ENCODE measurements around the gene GAST. TPM values are rescaled to one million over a fixed set of nuclear protein-coding genes. Genes with fewer than 3 reads are reported as not detected.
A peak's percentile ranks its signal among the peaks of the same experiment; 100 is the strongest.

Gene GAST
- total and polyA plus RNA-seq, 9 of the 15 experiments (the other 6 are each of a cell fraction or from before 2014, with no cell fraction given) = not detected

- TF ChIP-seq, protein P1, sequence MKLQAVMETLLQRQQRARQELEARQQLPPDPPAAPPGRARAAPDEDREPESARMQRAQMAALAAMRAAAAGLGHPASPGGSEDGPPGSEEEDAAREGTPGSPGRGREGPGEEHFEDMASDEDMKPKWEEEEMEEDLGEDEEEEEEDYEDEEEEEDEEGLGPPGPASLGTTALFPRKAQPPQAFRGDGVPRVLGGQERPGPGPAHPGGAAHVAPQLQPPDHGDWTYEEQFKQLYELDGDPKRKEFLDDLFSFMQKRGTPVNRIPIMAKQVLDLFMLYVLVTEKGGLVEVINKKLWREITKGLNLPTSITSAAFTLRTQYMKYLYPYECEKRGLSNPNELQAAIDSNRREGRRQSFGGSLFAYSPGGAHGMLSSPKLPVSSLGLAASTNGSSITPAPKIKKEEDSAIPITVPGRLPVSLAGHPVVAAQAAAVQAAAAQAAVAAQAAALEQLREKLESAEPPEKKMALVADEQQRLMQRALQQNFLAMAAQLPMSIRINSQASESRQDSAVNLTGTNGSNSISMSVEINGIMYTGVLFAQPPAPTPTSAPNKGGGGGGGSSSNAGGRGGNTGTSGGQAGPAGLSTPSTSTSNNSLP (IDR thresholded peaks at IDR 0.05; ENCODE audit: borderline replicate concordance, low read depth, low read length) = no peak
- TF ChIP-seq POU5F1 (IDR thresholded peaks at IDR 0.05; ENCODE audit: borderline replicate concordance, low read depth, low read length, partially characterized antibody) = no peak
- TF ChIP-seq RHOXF2B (CRISPR knock-in tag; conservative IDR thresholded peaks at IDR 0.05) = peak; percentile 97
- TF ChIP-seq NUFIP1 (IDR thresholded peaks at IDR 0.05; ENCODE audit: partially characterized antibody) = peak; percentile 71
- peak; percentile 96 for TF ChIP-seq KDM5B (IDR thresholded peaks at IDR 0.05; ENCODE audit: insufficient replicate concordance, low read depth, low read length)
- no peak for TF ChIP-seq CXXC5 (CRISPR knock-in tag; IDR thresholded peaks at IDR 0.05)
- no peak for TF ChIP-seq VEZF1 (CRISPR knock-in tag; IDR thresholded peaks at IDR 0.05)
- TF ChIP-seq ZNF23 (CRISPR knock-in tag; IDR thresholded peaks at IDR 0.05) = peak; percentile 92
- peak; percentile 100 for TF ChIP-seq SUPT5H (IDR thresholded peaks at IDR 0.05)
- no peak for TF ChIP-seq HES1 (IDR thresholded peaks at IDR 0.05; ENCODE audit: low read depth)
- no peak for TF ChIP-seq ZNF121 (CRISPR knock-in tag; conservative IDR thresholded peaks at IDR 0.05)
- TF ChIP-seq, protein P2, sequence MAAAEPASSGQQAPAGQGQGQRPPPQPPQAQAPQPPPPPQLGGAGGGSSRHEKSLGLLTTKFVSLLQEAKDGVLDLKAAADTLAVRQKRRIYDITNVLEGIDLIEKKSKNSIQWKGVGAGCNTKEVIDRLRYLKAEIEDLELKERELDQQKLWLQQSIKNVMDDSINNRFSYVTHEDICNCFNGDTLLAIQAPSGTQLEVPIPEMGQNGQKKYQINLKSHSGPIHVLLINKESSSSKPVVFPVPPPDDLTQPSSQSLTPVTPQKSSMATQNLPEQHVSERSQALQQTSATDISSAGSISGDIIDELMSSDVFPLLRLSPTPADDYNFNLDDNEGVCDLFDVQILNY (CRISPR knock-in tag; IDR thresholded peaks at IDR 0.05) = no peak
- no peak for TF ChIP-seq PPARD (CRISPR knock-in tag; IDR thresholded peaks at IDR 0.05)
- TF ChIP-seq SMARCA5 (IDR thresholded peaks at IDR 0.05) = no peak
- TF ChIP-seq, protein P3, sequence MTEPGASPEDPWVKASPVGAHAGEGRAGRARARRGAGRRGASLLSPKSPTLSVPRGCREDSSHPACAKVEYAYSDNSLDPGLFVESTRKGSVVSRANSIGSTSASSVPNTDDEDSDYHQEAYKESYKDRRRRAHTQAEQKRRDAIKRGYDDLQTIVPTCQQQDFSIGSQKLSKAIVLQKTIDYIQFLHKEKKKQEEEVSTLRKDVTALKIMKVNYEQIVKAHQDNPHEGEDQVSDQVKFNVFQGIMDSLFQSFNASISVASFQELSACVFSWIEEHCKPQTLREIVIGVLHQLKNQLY (CRISPR knock-in tag; conservative IDR thresholded peaks at IDR 0.05) = peak in 1 of 2 experiments; percentile 99; a peak in 2 of 4 replicates
- TF ChIP-seq NCOA4 (IDR thresholded peaks at IDR 0.05; ENCODE audit: partially characterized antibody) = peak; percentile 90
- no peak for TF ChIP-seq ZNF512 (tag; IDR thresholded peaks at IDR 0.05)
- TF ChIP-seq LARP7 (IDR thresholded peaks at IDR 0.05) = 0 out of 2 replicates have a peak, but pooled peaks have one; percentile 51
- no peak; the same call in 1 of the 2 replicates for TF ChIP-seq DNMT1 (IDR thresholded peaks at IDR 0.05)
- no peak for TF ChIP-seq ZFP91 (CRISPR knock-in tag; IDR thresholded peaks at IDR 0.05)
These were observed 33.7 kb upstream of the GAST start (continued) for GRCh38 chr17:41678411-41678906.
